Left colon (tissue), 2 donors: ENCODE measurements around the gene KCNJ18. TPM values are rescaled to one million over a fixed set of nuclear protein-coding genes. Genes with fewer than 3 reads are reported as not detected.
"Not testable (repeated sequence)": the region's sequence is repeated elsewhere in the genome, so short reads cannot be mapped to it uniquely, and the experiment has no call there.

Experiments
- ATAC-seq: fragments of 200-7000 bp; cut with Tn5 transposase; one replicate; pipeline ENCODE4 v1.9.1; 2020; ENCODE audit warnings: mild to moderate bottlenecking, moderate library complexity
- DNase-seq, 2 donors: peaks; one replicate each; pipeline ENCODE4 v3.0.0-alpha.2; 2020
- intact Hi-C, 2 donors: fragments of 100-400 bp; cut with DNase I in 1 of 2; cut with micrococcal nuclease in 1 of 2; formaldehyde crosslinking; loops; one replicate each; pipeline versions ENCODE4 v1.11.2 to v1.14.0; 2022; cut with DNase I, micrococcal nuclease
- total RNA-seq, 2 donors: library from RNA; stranded (reverse); fragmentation: NEBNext Ultra II Directional; extraction: Animal tissue kit (Norgen Biotek cat#: 25700); gene quantifications; one replicate each; pipeline ENCODE4 v1.2.1, GENCODE V29; 2021
- donor health status: DM: no; HTN: no; CAD: no.
- donor health status: DM: yes; HTN: yes; CAD: no.

The KCNJ18 gene
- total RNA-seq, 2 donors from 2014 or later: not detected

GRCh38 chr17:21669616-21670360 is 22.5 kb upstream of the KCNJ18 start:
- intact Hi-C loops, ATAC-seq, DNase-seq: not testable (repeated sequence)

GRCh38 chr17:21670361-21671155 is 21.8 kb upstream of the KCNJ18 start:
- ATAC-seq, intact Hi-C loops, DNase-seq: not testable (repeated sequence)

- ATAC-seq, DNase-seq, intact Hi-C loops: not testable (repeated sequence)
Measured at GRCh38 chr17:21671437-21671836, 20.9 kb upstream of the KCNJ18 start.

- DNase-seq, intact Hi-C loops, ATAC-seq: not testable (repeated sequence)
Measured at GRCh38 chr17:21671871-21672270, 20.5 kb upstream of the KCNJ18 start.

- intact Hi-C loops, ATAC-seq, DNase-seq: not testable (repeated sequence)
Measured at GRCh38 chr17:21673451-21674241, 18.7 kb upstream of the KCNJ18 start.

GRCh38 chr17:21674242-21674731 is 18.0 kb upstream of the KCNJ18 start:
- intact Hi-C loops: no loop called here
- ATAC-seq (no peak), DNase-seq (no peak)

GRCh38 chr17:21674891-21675738 is 17.2 kb upstream of the KCNJ18 start:
- DNase-seq, intact Hi-C loops, ATAC-seq: not testable (repeated sequence)

GRCh38 chr17:21675739-21676130 is 16.6 kb upstream of the KCNJ18 start:
- DNase-seq, ATAC-seq, intact Hi-C loops: not testable (repeated sequence)

GRCh38 chr17:21676281-21677111 is 15.8 kb upstream of the KCNJ18 start:
- ATAC-seq (no peak), DNase-seq (no peak)
- intact Hi-C loops: no loop called here

GRCh38 chr17:21677126-21677910 is 15.0 kb upstream of the KCNJ18 start:
- ATAC-seq (no peak), DNase-seq (no peak)
- intact Hi-C loops: no loop called here

GRCh38 chr17:21677911-21678310 is 14.4 kb upstream of the KCNJ18 start:
- no peak for ATAC-seq
- DNase-seq: no peak
- intact Hi-C loops: no loop called here

- ATAC-seq (peak; percentile 30), DNase-seq (peak in 1 of 2 donors; percentile 30)
- intact Hi-C loops: no loop called here
Measured at GRCh38 chr17:21678393-21679081, 13.8 kb upstream of the KCNJ18 start.

- ATAC-seq (no peak), DNase-seq (no peak)
- intact Hi-C loops: no loop called here
Measured at GRCh38 chr17:21679256-21680146, 12.8 kb upstream of the KCNJ18 start.

- ATAC-seq (no peak), DNase-seq (no peak)
- intact Hi-C loops: no loop called here
Measured at GRCh38 chr17:21680366-21680765, 12.0 kb upstream of the KCNJ18 start.

GRCh38 chr17:21680850-21681351 is 11.4 kb upstream of the KCNJ18 start:
- intact Hi-C loops, ATAC-seq, DNase-seq: not testable (repeated sequence)
